DOHH2 (cell line): ENCODE data around the gene NLK.

Source experiments
- H3F3A ChIP-seq: fragments of 200-600 bp; sonication (generic), shearing (Covaris generic); 2 replicates; pipeline ENCODE4 v1.6.0; 2016; ENCODE audit warnings: antibody characterized with exemption, mild to moderate bottlenecking; ENCODE audit not compliant: control insufficient read depth, insufficient read depth
- H3K27ac ChIP-seq: fragments of 200-600 bp; sonication (generic); 2 replicates; pipeline ENCODE4 v1.5.1; 2014; ENCODE audit warnings: low read depth, mild to moderate bottlenecking, low read length, moderate library complexity
- H3K27me3 ChIP-seq: fragments of 200-600 bp; sonication (generic); 2 replicates; pipeline ENCODE4 v1.6.1; 2014; ENCODE audit warnings: mild to moderate bottlenecking, low read length, mixed read lengths; ENCODE audit not compliant: control insufficient read depth
- H3K36me3 ChIP-seq: fragments of 200-600 bp; sonication (generic); 2 replicates; pipeline ENCODE4 v1.6.1; 2014; ENCODE audit warnings: mild to moderate bottlenecking, low read length, moderate library complexity, mixed read lengths; ENCODE audit not compliant: control insufficient read depth
- H3K4me1 ChIP-seq: fragments of 200-600 bp; sonication (generic); 2 replicates; pipeline ENCODE4 v1.6.1; 2014; ENCODE audit warnings: mild to moderate bottlenecking, low read length, mixed read lengths; ENCODE audit not compliant: control insufficient read depth
- H3K4me2 ChIP-seq: fragments of 200-600 bp; sonication (generic); 2 replicates; pipeline ENCODE4 v1.6.0; 2014; ENCODE audit warnings: mild to moderate bottlenecking, low read length, moderate library complexity
- H3K4me3 ChIP-seq: fragments of 200-600 bp; sonication (generic); 2 replicates; pipeline ENCODE4 v1.5.1; 2014; ENCODE audit warnings: mild to moderate bottlenecking, low read length, mixed read lengths
- H3K79me2 ChIP-seq: fragments of 200-600 bp; sonication (generic); 2 replicates; pipeline ENCODE4 v1.6.1; 2014; ENCODE audit warnings: mild to moderate bottlenecking, low read length, mixed read lengths; ENCODE audit not compliant: control insufficient read depth
- H3K9me2 ChIP-seq: fragments of 200-600 bp; sonication (generic); replicated peaks from 2 replicates; pipeline ENCODE4 v1.6.1; 2014; ENCODE audit warnings: mild to moderate bottlenecking, low read length, mixed read lengths; ENCODE audit not compliant: control insufficient read depth
- H3K9me3 ChIP-seq: fragments of 200-600 bp; sonication (generic); 2 replicates; pipeline ENCODE4 v1.6.1; 2014; ENCODE audit warnings: antibody characterized with exemption, low read length, mixed read lengths; ENCODE audit not compliant: control insufficient read depth, insufficient read depth
- H4K20me1 ChIP-seq: fragments of 200-600 bp; sonication (generic); 2 replicates; pipeline ENCODE4 v1.6.0; 2014; ENCODE audit warnings: low read depth, mild to moderate bottlenecking, antibody characterized with exemption, low read length, moderate library complexity; ENCODE audit not compliant: control insufficient read depth, insufficient read depth
- EZH2phosphoT487 ChIP-seq: fragments of 200-600 bp; sonication (generic); IDR thresholded peaks from 2 replicates; pipeline ENCODE4 v1.6.1; 2017; ENCODE audit warnings: borderline replicate concordance, mild to moderate bottlenecking, antibody characterized with exemption, low read length, moderate library complexity, mixed read lengths
- TF ChIP-seq, protein P1 (sequence below): fragments of 200-600 bp; sonication (generic); IDR thresholded peaks from one replicate; pipeline ENCODE4 v1.5.1; 2014; ENCODE audit warnings: antibody characterized with exemption, mild to moderate bottlenecking, low read depth, low read length; ENCODE audit not compliant: poor library complexity, severe bottlenecking

NLK gene

DNA sequence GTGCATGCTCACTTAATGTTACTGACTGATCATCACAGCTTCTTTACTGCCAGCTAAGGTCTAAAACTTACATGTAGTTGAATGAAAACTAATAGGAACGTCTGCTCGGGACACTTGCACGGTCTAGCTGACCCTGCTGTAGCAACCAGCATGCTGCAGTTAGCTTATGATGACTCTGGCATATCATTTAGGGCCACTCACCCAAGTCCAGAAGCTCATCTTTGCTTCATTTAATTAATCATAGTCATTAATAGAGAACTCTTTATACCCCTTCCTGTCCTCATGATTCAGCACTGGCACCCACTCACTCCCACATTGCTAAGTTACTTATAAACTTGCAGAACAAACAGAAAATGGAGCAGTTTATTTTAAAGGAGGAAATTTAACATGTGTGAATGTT is 136.3 kb downstream of the NLK start:
- Histone ChIP-seq H4K20me1 (no peaks in the 10 kb centered on the region), H3K36me3 (peaks cover 10% of the 10 kb centered on the region), H3K4me2 (no peak overlapping the region), H3K79me2 (no peaks in the 10 kb centered on the region), H3K9me2 (no peaks in the 10 kb centered on the region), H3F3A (no peaks in the 10 kb centered on the region), H3K4me3 (no peak overlapping the region), H3K27me3 (no peaks in the 10 kb centered on the region), H3K9me3 (no peaks in the 10 kb centered on the region), H3K27ac (no peak overlapping the region), H3K4me1 (peaks cover 1% of the 10 kb centered on the region)
- TF ChIP-seq, protein P1, sequence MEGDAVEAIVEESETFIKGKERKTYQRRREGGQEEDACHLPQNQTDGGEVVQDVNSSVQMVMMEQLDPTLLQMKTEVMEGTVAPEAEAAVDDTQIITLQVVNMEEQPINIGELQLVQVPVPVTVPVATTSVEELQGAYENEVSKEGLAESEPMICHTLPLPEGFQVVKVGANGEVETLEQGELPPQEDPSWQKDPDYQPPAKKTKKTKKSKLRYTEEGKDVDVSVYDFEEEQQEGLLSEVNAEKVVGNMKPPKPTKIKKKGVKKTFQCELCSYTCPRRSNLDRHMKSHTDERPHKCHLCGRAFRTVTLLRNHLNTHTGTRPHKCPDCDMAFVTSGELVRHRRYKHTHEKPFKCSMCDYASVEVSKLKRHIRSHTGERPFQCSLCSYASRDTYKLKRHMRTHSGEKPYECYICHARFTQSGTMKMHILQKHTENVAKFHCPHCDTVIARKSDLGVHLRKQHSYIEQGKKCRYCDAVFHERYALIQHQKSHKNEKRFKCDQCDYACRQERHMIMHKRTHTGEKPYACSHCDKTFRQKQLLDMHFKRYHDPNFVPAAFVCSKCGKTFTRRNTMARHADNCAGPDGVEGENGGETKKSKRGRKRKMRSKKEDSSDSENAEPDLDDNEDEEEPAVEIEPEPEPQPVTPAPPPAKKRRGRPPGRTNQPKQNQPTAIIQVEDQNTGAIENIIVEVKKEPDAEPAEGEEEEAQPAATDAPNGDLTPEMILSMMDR: no peak

DNA sequence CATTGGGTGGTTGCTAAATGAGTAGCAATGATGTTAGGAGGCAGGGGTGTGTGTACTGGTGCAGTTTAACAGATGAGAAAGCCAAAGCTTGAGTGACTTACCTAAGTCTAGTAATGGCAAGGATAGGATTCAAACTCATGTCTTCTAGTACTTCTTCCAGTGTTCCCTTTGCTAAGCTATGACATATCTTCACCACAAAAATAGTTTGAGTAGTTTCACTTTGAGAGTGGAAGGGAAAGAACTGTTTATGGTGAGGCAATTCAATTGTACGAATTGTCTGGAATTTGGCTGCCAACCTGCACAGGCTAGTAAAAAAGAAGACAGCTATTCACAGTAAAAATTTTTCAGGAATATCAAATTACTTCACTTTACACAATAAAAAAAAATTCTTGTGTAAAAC is 138.0 kb downstream of the NLK start:
- no peaks in the 10 kb centered on the region for H3K9me3 ChIP-seq

GRCh38 chr17:28181568-28181967 is 139.1 kb downstream of the NLK start:
- Histone ChIP-seq H3K9me2 (no peaks in the 10 kb centered on the region), H3K4me2 (no peak overlapping the region), H3K27me3 (no peaks in the 10 kb centered on the region), H3K36me3 (peaks cover 27% of the 10 kb centered on the region), H3K9me3 (no peaks in the 10 kb centered on the region), H3K4me3 (no peak overlapping the region), H3K4me1 (no peaks in the 10 kb centered on the region), H4K20me1 (no peaks in the 10 kb centered on the region), H3K79me2 (no peaks in the 10 kb centered on the region), H3K27ac (no peak overlapping the region), H3F3A (no peaks in the 10 kb centered on the region)
- TF ChIP-seq EZH2phosphoT487: no peak

More for the DNA sequence above, 138.0 kb downstream of the NLK start:
- Histone ChIP-seq H3K79me2 (no peaks in the 10 kb centered on the region), H3K27ac (no peak overlapping the region), H3K4me1 (no peaks in the 10 kb centered on the region), H3K4me3 (no peak overlapping the region), H3F3A (no peaks in the 10 kb centered on the region), H4K20me1 (no peaks in the 10 kb centered on the region), H3K27me3 (no peaks in the 10 kb centered on the region), H3K4me2 (no peak overlapping the region), H3K9me2 (no peaks in the 10 kb centered on the region), H3K36me3 (peaks cover 17% of the 10 kb centered on the region)
- TF ChIP-seq, protein P1: no peak
- TF ChIP-seq EZH2phosphoT487: no peak

GRCh38 chr17:28182559-28182958 is 140.1 kb downstream of the NLK start:
- no peaks in the 10 kb centered on the region for H3K79me2 ChIP-seq
- no peaks in the 10 kb centered on the region for H3F3A ChIP-seq
- no peak overlapping the region for H3K4me3 ChIP-seq
- no peak overlapping the region for H3K4me2 ChIP-seq
- H3K27me3 ChIP-seq: no peaks in the 10 kb centered on the region
- no peaks in the 10 kb centered on the region for H3K9me2 ChIP-seq
- peaks cover 27% of the 10 kb centered on the region for H3K36me3 ChIP-seq
- H3K9me3 ChIP-seq: no peaks in the 10 kb centered on the region
- no peak overlapping the region for H3K27ac ChIP-seq
- H4K20me1 ChIP-seq: no peaks in the 10 kb centered on the region
- no peaks in the 10 kb centered on the region for H3K4me1 ChIP-seq
- TF ChIP-seq EZH2phosphoT487: no peak
- TF ChIP-seq, protein P1: no peak
